ENCODE data around the gene LOXL1.

Gene LOXL1

DNA sequence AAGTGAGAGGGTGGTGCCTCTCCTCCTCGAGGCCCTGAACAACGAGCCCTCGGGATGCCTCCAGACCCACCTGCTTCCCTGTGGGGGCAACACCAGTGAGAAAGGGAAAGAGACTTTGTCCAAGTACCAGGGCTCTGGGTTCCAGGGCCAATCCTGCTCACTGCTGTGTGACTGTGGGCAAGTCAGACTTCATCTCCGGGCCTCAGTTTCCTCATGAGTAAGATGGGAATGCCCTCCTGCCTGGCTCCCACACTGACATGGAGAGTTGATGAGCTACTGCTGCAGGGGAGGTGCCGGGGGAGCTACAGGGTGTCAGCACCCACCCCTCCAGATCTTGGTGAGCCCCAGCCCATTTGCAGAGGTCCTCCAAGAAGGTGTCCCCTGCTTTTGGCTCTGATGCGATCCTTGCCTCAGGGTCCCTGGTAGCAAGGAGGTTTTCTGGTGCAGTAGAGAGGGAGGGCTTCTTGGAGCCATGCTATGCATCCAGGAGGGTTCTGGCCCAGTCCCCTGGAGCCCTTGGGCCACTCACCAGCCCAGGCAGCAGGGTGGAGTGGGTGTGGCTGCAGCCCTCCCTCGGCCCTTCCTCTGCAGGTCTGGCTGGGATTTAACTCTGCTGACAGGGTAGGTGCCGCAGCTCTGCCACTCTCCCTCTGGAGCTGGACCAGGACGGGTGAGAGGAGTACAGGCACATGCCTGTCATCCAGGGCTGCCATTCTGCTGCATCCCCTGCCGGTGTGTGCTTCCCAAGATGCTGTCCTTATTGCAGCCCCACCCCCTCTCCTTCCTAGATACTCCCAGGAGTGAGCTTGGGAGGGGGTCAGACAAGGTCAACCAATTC, 26.9 kb downstream of the LOXL1 start:
- TF ChIP-seq, protein P1, sequence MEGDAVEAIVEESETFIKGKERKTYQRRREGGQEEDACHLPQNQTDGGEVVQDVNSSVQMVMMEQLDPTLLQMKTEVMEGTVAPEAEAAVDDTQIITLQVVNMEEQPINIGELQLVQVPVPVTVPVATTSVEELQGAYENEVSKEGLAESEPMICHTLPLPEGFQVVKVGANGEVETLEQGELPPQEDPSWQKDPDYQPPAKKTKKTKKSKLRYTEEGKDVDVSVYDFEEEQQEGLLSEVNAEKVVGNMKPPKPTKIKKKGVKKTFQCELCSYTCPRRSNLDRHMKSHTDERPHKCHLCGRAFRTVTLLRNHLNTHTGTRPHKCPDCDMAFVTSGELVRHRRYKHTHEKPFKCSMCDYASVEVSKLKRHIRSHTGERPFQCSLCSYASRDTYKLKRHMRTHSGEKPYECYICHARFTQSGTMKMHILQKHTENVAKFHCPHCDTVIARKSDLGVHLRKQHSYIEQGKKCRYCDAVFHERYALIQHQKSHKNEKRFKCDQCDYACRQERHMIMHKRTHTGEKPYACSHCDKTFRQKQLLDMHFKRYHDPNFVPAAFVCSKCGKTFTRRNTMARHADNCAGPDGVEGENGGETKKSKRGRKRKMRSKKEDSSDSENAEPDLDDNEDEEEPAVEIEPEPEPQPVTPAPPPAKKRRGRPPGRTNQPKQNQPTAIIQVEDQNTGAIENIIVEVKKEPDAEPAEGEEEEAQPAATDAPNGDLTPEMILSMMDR (IDR thresholded peaks at IDR 0.05; ENCODE audit: low read depth, low read length) = no peak
- no peaks in the 10 kb centered on the region for H3K9me3 ChIP-seq
- no peaks in the 10 kb centered on the region for H3K36me3 ChIP-seq
- no peaks in the 10 kb centered on the region for H3K27me3 ChIP-seq
- H3K4me3 ChIP-seq (ENCODE audit: low read depth, low read length) = no peak overlapping the region
- no peak for DNase-seq
- H3K4me1 ChIP-seq = peaks cover 16% of the 10 kb centered on the region

DNA sequence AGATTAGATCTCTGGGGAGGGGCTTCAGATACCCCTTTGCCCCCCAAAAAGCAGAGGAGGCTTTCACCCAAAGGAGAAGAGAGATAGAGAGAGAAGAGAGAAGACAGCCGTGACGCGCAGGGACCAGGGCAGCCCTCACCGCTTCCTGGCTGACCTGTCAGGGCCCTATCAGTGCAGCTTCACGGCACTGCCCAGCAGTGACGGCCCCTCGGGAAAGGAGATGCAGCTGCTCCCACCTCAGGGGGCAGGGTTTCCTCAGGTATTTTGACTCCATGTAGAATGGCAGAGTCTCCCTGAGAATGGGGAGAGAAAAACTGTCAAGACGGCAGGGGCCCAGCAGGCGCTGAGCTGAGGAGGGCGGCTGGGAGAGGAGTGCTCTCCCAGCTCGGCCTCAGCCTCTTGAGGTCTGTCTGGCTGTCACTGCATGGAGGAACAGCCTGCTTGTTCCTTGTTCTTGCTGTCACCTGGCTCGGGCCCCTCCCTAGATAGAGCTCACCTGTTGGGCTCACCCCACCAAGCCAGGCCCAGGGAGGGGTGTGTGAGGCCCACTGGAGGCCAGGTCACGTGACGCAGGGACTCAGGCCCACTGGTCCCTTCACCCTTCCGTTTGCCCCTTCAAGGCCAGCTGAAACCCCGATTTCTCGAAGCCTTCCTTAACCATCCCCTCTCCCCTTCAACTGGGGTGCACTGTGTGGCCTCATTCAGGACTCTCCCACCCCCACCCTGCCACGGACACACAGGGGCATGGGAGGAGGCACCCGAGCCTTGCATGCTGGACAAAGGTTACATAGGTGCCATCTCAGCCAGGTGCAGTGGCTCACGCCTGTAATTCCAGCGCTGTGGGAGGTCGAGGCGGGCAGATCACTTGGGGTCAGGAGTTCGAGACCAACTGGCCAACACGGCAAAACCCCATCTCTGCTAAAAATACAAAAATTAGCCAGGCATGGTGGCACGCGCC, 28.2 kb downstream of the LOXL1 start:
- peaks cover 16% of the 10 kb centered on the region for H3K4me1 ChIP-seq
- no peak overlapping the region for H3K4me3 ChIP-seq (ENCODE audit: low read depth, low read length)
- H3K9me3 ChIP-seq = no peaks in the 10 kb centered on the region
- H3K36me3 ChIP-seq = no peaks in the 10 kb centered on the region
- no peak for DNase-seq
- TF ChIP-seq, protein P1 (IDR thresholded peaks at IDR 0.05; ENCODE audit: low read depth, low read length) = no peak
- no peaks in the 10 kb centered on the region for H3K27me3 ChIP-seq

DNA sequence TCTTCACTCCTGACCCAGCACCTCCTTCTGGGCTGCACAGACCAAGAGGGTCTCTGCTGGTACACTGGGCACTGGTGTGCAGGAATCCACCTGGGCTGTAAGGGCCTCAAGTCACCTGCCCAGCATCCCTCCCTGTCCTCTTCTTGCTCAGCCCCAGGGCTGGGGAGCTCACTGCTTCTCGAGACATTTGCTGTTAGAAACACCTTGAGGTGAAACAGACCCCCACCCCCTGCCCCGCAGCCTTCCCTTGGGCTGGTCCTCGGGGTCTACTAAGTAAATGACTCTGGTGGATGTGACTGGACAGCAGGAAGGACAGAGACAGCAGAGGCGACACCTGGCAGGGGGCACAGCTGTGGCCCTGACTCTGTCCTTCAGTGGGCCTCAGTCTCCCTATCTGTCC, 29.1 kb downstream of the LOXL1 start:
- no peaks in the 10 kb centered on the region for H3K9me3 ChIP-seq
- TF ChIP-seq, protein P1 (IDR thresholded peaks at IDR 0.05; ENCODE audit: low read depth, low read length) = no peak
- no peak overlapping the region for H3K4me3 ChIP-seq (ENCODE audit: low read depth, low read length)
- no peaks in the 10 kb centered on the region for H3K27me3 ChIP-seq
- peaks cover 14% of the 10 kb centered on the region for H3K4me1 ChIP-seq
- no peak for DNase-seq
- H3K36me3 ChIP-seq = no peaks in the 10 kb centered on the region

DNA sequence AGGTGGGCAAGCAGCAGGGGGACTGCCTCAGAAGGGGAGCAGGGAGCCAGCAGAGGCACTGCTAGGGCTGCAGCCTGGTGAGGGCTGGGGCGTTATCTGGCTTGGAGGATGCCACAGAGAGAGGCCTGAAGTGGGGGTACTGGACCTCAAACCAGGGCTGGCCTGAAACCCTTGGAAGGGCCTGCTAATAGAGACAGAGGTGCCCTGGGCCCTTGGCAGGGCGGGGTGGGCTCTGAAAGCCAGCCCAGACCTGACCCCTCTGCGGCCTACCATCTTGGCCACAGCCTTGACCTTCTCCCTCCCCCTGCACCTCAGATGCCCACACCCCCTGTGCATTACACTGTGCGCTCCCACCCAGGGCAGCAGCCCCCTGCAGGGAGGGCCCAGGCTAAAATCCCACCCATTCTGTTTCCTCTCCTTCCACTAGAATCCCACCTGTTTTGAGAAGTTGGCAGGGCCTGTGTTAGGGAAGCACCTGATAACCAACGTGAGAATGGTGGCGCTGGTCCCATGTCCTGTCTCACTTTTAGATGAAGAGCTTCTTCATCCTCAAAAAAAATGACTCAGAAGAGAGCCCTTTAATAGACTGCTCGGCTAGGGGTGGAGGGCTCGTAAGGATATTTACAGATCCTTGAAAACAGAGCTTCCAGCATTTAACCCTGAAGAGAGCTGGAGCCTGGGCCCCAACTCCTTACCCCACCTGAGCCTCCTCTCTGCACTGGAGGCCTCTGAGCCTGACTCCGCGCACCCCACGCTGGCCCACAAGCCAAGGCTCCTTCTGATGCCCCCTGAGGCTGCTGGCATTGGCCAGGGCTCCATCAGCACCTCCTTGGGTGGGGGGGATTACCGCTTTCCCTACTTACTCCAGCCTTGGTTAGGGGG, 29.8 kb downstream of the LOXL1 start:
- no peak for DNase-seq
- Histone ChIP-seq H3K9me3 (no peaks in the 10 kb centered on the region), H3K36me3 (no peaks in the 10 kb centered on the region), H3K27me3 (no peaks in the 10 kb centered on the region), H3K4me3 (ENCODE audit: low read depth, low read length) (no peak overlapping the region), H3K4me1 (peaks cover 7% of the 10 kb centered on the region)
- TF ChIP-seq, protein P1 (IDR thresholded peaks at IDR 0.05; ENCODE audit: low read depth, low read length) = no peak

DNA sequence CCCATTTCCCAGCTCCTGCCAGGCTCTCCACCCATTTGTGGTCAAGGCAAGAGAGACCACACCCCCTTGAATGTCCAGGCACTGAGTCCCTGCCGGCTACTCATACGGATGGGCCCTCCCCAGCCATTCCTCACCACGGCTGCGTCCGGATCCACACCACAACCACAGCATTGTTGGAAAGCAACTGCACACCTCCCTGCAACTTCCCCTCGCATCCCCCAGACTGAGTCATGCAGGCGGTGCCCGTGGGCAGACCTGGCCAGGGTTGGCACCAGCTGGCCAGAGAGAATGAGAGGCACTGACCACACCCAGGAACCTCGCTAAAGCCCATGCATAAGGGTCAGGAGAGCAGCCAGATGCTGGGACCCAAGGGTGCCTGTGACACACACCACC, 30.5 kb downstream of the LOXL1 start:
- Histone ChIP-seq H3K4me3 (ENCODE audit: low read depth, low read length) (no peak overlapping the region), H3K4me1 (peaks cover 4% of the 10 kb centered on the region), H3K9me3 (no peaks in the 10 kb centered on the region), H3K36me3 (no peaks in the 10 kb centered on the region), H3K27me3 (no peaks in the 10 kb centered on the region)
- DNase-seq = no peak
- TF ChIP-seq, protein P1 (IDR thresholded peaks at IDR 0.05; ENCODE audit: low read depth, low read length) = no peak

Data from BE2C (cell line).